B cell (primary cell): ENCODE measurements around the gene SOCS3. TPM values are rescaled to one million over a fixed set of nuclear protein-coding genes. Genes with fewer than 3 reads are reported as not detected.

Experiments
- ATAC-seq: fragments of 200-7000 bp; cut with Tn5 transposase; one replicate; pipeline ENCODE4 v1.10.0; 2021; ENCODE audit warnings: low read depth, mild to moderate bottlenecking, moderate number of reproducible peaks, moderate library complexity
- CTCF ChIA-PET: fragments of 350-600 bp; sonication (Branson Sonifier 250); formaldehyde crosslinking; loops from one replicate; lab custom pipeline; 2021; ENCODE audit warnings: antibody characterized with exemption, inconsistent platforms; lab: Charles Lee
- POLR2A ChIA-PET: fragments of 350-600 bp; sonication (Branson Sonifier 250); formaldehyde crosslinking; loops from one replicate; lab custom pipeline; 2021; ENCODE audit warnings: antibody characterized with exemption; lab: Charles Lee
- DNase-seq: peaks from one replicate; pipeline ENCODE4 v3.0.0; 2013
- H2AFZ ChIP-seq: 2 replicates; pipeline ENCODE4 v1.6.1; 2012; ENCODE audit warnings: mild to moderate bottlenecking, low read depth, low read length; ENCODE audit not compliant: insufficient read depth, poor library complexity, severe bottlenecking
- H3K27ac ChIP-seq, 2 donors: 1 replicate in 1 of 2; 2 replicates in 1 of 2; pipeline ENCODE4 v1.5.1; 2012 to 2013; ENCODE audit warnings: low read length in 2 of 2, mild to moderate bottlenecking in 2 of 2, moderate library complexity in 1 of 2
- H3K27me3 ChIP-seq, 4 experiments: fragments of 200-600 bp in 1 of 4; sonication (generic) in 1 of 4; replicated peaks in 1 of 4; 1 replicate in 2 of 4; 2 replicates in 2 of 4; pipeline versions ENCODE4 v1.6.1 to v1.7.0; 2013 to 2016; ENCODE audit warnings: low read length in 3 of 4, mild to moderate bottlenecking in 2 of 4, mixed read lengths in 1 of 4, moderate library complexity in 1 of 4; ENCODE audit not compliant: insufficient read depth in 4 of 4, control insufficient read depth in 3 of 4; ENCODE audit errors: control extremely low read depth in 1 of 4
- H3K36me3 ChIP-seq, 2 experiments: replicated peaks in 1 of 2; 1 replicate in 1 of 2; 2 replicates in 1 of 2; pipeline versions ENCODE4 v1.6.1 to v1.7.1; 2013; ENCODE audit warnings: low read length in 1 of 2; ENCODE audit not compliant: insufficient read depth in 2 of 2, control insufficient read depth in 1 of 2; ENCODE audit errors: control extremely low read depth in 1 of 2, extremely low read depth in 1 of 2
- H3K4me1 ChIP-seq, 2 donors: fragments of 200-600 bp in 1 of 2; sonication (generic) in 1 of 2; 1 replicate in 1 of 2; 2 replicates in 1 of 2; pipeline versions ENCODE4 v1.5.1 to v1.6.1; 2013 to 2017; ENCODE audit warnings: low read length in 2 of 2; ENCODE audit not compliant: control insufficient read depth in 2 of 2, insufficient read depth in 2 of 2
- H3K4me2 ChIP-seq: replicated peaks from 2 replicates; pipeline ENCODE3; 2012; ENCODE audit warnings: mild to moderate bottlenecking, low read depth, low read length; ENCODE audit not compliant: poor library complexity, severe bottlenecking
- H3K4me3 ChIP-seq, 5 experiments: fragments of 200-600 bp in 1 of 5; sonication (generic) in 1 of 5; 1 replicate in 3 of 5; 2 replicates in 2 of 5; pipeline versions ENCODE4 v1.5.1 to v1.7.0; 2011 to 2016; ENCODE audit warnings: low read length in 4 of 5, mild to moderate bottlenecking in 4 of 5, low read depth in 2 of 5, control low read depth in 1 of 5, moderate library complexity in 1 of 5; ENCODE audit not compliant: insufficient read depth in 1 of 5; ENCODE audit errors: control extremely low read depth in 1 of 5, extremely low read depth in 1 of 5
- H3K79me2 ChIP-seq: fragments of 200-600 bp; sonication (generic); one replicate; pipeline ENCODE4 v1.6.0; 2016; ENCODE audit warnings: low read length; ENCODE audit not compliant: control insufficient read depth, insufficient read depth
- H3K9ac ChIP-seq: fragments of 200-600 bp; sonication (generic); 2 replicates; pipeline ENCODE4 v1.6.1; 2017; ENCODE audit warnings: mild to moderate bottlenecking, low read length, moderate library complexity
- H3K9me3 ChIP-seq, 3 donors: one replicate each; pipeline versions ENCODE4 v1.6.1 to v1.7.1; 2013; ENCODE audit warnings: low read length in 2 of 3; ENCODE audit not compliant: control insufficient read depth in 2 of 3, insufficient read depth in 1 of 3; ENCODE audit errors: control extremely low read depth in 1 of 3
- H4K20me1 ChIP-seq: 2 replicates; pipeline ENCODE4 v1.6.0; 2012; ENCODE audit warnings: mild to moderate bottlenecking, low read length; ENCODE audit not compliant: insufficient read depth, control insufficient read depth, poor library complexity, severe bottlenecking
- H3K27ac Mint-ChIP-seq: one replicate; pipeline ENCODE4 v1.8.0; 2021; ENCODE audit warnings: mixed read lengths
- H3K27me3 Mint-ChIP-seq: one replicate; pipeline ENCODE4 v1.8.0; 2021; ENCODE audit warnings: mixed read lengths
- H3K4me1 Mint-ChIP-seq: one replicate; pipeline ENCODE4 v1.8.0; 2021; ENCODE audit warnings: mixed read lengths
- H3K4me3 Mint-ChIP-seq: one replicate; pipeline ENCODE4 v1.8.0; 2021; ENCODE audit warnings: mixed read lengths
- H3K9me3 Mint-ChIP-seq: one replicate; pipeline ENCODE4 v1.8.0; 2022; ENCODE audit warnings: mixed read lengths; ENCODE audit not compliant: insufficient read depth
- EZH2 ChIP-seq: IDR thresholded peaks from 2 replicates; pipeline ENCODE4 v1.6.1; 2012; ENCODE audit warnings: borderline replicate concordance, low read depth, mild to moderate bottlenecking, moderate library complexity, low read length; ENCODE audit not compliant: insufficient read depth, poor library complexity, severe bottlenecking
- WGBS: methylation state at CpG from one replicate; pipeline ENCODE4 v1.1.5; 2013; ENCODE audit warnings: missing lambda C conversion rate; ENCODE audit not compliant: insufficient coverage; 5-methylcytosine and 5-hydroxymethylcytosine counted together
- intact Hi-C: fragments of 100-400 bp; cut with micrococcal nuclease; formaldehyde crosslinking; loops from one replicate; pipeline ENCODE4 v1.10.0; 2022
- polyA plus RNA-seq: library from polyadenylated mRNA; depleted of rRNA; stranded (reverse); fragments of >200 nt; gene quantifications from 2 replicates; pipeline ENCODE4 v1.2.3, GENCODE V29; 2012
- total RNA-seq, 2 donors: library from RNA; stranded (reverse); fragments of 120-200 nt in 1 of 2; gene quantifications; 1 replicate in 1 of 2; 2 replicates in 1 of 2; pipeline versions ENCODE4 v1.2.3 to v1.2.4, GENCODE V29; 2013 to 2022
- TF ChIP-seq, protein P1 (sequence below): fragments of 200-600 bp; IDR thresholded peaks from one replicate; pipeline ENCODE4 v1.8.0; 2022; ENCODE audit warnings: antibody characterized with exemption, mild to moderate bottlenecking

The SOCS3 gene
- total and polyA plus RNA-seq, 2 donors (not counting 1 experiment from before 2014, with no cell fraction given), result 41.8 to 67.6 TPM

DNA sequence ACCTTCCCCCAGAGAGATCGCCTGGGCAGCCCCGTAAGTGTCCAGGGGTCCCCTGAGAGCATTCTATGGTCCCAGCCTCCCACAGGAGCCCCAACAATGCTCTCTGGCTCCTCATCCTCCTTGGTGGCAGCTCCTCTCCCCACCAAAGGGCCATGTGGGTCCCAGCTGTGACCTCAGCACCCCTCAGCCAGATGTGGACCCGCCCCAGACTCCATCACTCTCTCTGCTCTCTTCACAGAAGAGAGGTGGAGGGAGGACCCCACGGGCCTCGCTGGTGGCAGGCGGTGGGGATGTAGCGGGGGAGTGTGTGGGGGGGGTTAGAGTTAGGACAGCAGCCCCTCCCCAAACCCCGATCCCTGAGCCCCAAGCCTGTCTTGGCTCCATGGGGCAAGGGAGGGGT lies 41.0 kb downstream of the SOCS3 start:
- no peak overlapping the region for H3K4me2 ChIP-seq
- no peak overlapping the region for H3K9ac ChIP-seq
- H3K9me3 ChIP-seq, result no peaks in the 10 kb centered on the region
- no peak overlapping the region for H2AFZ ChIP-seq
- peaks cover 11% of the 10 kb centered on the region for H3K27me3 Mint-ChIP-seq
- DNase-seq (no peak), ATAC-seq (no peak)
- CTCF ChIA-PET, result interaction anchor here (0.5 kb wide), 1 partner anchor 43 kb away, joined by 3 read pairs; no protein-coding TSS in a partner anchor
- H3K4me1 Mint-ChIP-seq, result peaks cover 33% of the 10 kb centered on the region
- intact Hi-C loops, result no loop called here
- WGBS, result 100% methylated on average over 3 of the region's 8 CpGs
- H3K27ac ChIP-seq, result no peak overlapping the region
- no peak overlapping the region for H3K4me3 Mint-ChIP-seq
- H3K4me3 ChIP-seq, result no peak overlapping the region
- H3K9me3 Mint-ChIP-seq, result no peaks in the 10 kb centered on the region
- POLR2A ChIA-PET, result no interaction called here
- no peak for TF ChIP-seq EZH2
- TF ChIP-seq, protein P1, sequence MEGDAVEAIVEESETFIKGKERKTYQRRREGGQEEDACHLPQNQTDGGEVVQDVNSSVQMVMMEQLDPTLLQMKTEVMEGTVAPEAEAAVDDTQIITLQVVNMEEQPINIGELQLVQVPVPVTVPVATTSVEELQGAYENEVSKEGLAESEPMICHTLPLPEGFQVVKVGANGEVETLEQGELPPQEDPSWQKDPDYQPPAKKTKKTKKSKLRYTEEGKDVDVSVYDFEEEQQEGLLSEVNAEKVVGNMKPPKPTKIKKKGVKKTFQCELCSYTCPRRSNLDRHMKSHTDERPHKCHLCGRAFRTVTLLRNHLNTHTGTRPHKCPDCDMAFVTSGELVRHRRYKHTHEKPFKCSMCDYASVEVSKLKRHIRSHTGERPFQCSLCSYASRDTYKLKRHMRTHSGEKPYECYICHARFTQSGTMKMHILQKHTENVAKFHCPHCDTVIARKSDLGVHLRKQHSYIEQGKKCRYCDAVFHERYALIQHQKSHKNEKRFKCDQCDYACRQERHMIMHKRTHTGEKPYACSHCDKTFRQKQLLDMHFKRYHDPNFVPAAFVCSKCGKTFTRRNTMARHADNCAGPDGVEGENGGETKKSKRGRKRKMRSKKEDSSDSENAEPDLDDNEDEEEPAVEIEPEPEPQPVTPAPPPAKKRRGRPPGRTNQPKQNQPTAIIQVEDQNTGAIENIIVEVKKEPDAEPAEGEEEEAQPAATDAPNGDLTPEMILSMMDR, result no peak
- H3K4me1 ChIP-seq, result peaks cover 32 to 37% of the 10 kb centered on the region in 2 donors
- H3K27me3 ChIP-seq, result peaks cover 0 to 25% (median 3%) of the 10 kb centered on the region in 4 experiments
- no peaks in the 10 kb centered on the region for H3K79me2 ChIP-seq
- no peak overlapping the region for H3K27ac Mint-ChIP-seq
- no peaks in the 10 kb centered on the region for H3K36me3 ChIP-seq
- no peaks in the 10 kb centered on the region for H4K20me1 ChIP-seq

DNA sequence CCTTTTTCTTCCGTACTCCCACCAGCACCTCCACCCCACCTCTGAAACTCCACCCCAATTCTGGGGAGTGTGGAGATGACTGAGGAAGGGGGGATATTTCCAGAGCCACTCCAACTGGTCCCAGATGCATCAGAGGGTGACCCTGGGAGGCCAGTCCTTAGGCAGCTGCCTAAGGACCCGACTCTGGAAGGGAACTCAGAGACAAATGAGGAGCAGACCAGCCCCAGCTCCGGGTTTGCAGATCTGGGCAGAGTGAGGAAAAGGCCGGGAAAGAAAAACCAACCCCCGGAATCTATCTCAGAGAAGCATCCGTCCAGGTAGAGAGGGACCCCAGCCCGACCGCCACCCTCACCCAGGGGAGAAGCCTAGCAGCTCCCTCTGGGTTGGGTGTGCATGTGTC lies 41.5 kb downstream of the SOCS3 start:
- ATAC-seq (no peak), DNase-seq (no peak)
- Histone ChIP-seq H3K4me2 (no peak overlapping the region), H3K9ac (no peak overlapping the region), H3K79me2 (no peaks in the 10 kb centered on the region), H3K36me3 (no peaks in the 10 kb centered on the region), H2AFZ (no peak overlapping the region), H3K9me3 (no peaks in the 10 kb centered on the region), H3K27ac (no peak overlapping the region), H3K4me1 (peaks cover 35 to 41% of the 10 kb centered on the region in 2 donors), H3K27me3 (peaks cover 0 to 29% (median 3%) of the 10 kb centered on the region in 4 experiments), H3K4me3 (no peak overlapping the region), H4K20me1 (no peaks in the 10 kb centered on the region)
- TF ChIP-seq, protein P1, result no peak
- no peak for TF ChIP-seq EZH2
- H3K27ac Mint-ChIP-seq, result no peak overlapping the region
- ChIA-PET CTCF (no interaction called here), POLR2A (no interaction called here)
- 99% methylated on average over 6 of the region's 8 CpGs for WGBS
- no peak overlapping the region for H3K4me3 Mint-ChIP-seq
- intact Hi-C loops, result no loop called here
- no peaks in the 10 kb centered on the region for H3K9me3 Mint-ChIP-seq
- peaks cover 11% of the 10 kb centered on the region for H3K27me3 Mint-ChIP-seq
- H3K4me1 Mint-ChIP-seq, result peaks cover 35% of the 10 kb centered on the region
